ENCODE results near the gene ARHGEF11. TPM values are rescaled to one million over a fixed set of nuclear protein-coding genes. Genes with fewer than 3 reads are reported as not detected.

ARHGEF11 gene
- total RNA-seq, 1 donor from 2014 or later = 29.1 TPM

DNA sequence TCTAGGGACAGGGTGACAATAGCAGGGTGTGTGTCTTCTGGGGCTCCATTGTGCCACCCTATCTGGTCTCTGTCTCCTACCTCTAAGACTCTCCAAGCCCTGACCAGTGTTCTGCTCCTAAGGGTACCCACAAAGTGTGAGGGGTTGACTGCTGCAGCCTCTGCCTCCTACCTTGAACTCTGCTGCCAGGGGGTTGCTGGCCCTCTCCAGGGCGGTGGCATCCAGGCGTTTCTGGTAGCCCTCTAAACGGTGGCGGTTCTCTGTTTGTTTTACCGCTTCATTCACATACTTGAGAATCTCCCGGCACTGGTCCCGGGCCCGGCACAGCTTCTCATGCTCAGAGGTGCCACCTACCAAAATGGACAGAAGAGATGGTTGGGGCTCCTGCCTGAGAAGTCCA lies 100.7 kb downstream of the ARHGEF11 start:
- Histone ChIP-seq H3K4me3 (no peak overlapping the region), H3K27ac (replicated peaks) (no peak overlapping the region), H3K36me3 (peaks cover 100% of the 10 kb centered on the region), H3K27me3 (ENCODE audit: low read depth) (no peaks in the 10 kb centered on the region), H3K9me3 (replicated peaks) (no peaks in the 10 kb centered on the region), H3K4me1 (no peaks in the 10 kb centered on the region)
- TF ChIP-seq, protein P1, sequence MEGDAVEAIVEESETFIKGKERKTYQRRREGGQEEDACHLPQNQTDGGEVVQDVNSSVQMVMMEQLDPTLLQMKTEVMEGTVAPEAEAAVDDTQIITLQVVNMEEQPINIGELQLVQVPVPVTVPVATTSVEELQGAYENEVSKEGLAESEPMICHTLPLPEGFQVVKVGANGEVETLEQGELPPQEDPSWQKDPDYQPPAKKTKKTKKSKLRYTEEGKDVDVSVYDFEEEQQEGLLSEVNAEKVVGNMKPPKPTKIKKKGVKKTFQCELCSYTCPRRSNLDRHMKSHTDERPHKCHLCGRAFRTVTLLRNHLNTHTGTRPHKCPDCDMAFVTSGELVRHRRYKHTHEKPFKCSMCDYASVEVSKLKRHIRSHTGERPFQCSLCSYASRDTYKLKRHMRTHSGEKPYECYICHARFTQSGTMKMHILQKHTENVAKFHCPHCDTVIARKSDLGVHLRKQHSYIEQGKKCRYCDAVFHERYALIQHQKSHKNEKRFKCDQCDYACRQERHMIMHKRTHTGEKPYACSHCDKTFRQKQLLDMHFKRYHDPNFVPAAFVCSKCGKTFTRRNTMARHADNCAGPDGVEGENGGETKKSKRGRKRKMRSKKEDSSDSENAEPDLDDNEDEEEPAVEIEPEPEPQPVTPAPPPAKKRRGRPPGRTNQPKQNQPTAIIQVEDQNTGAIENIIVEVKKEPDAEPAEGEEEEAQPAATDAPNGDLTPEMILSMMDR (IDR thresholded peaks at IDR 0.05; ENCODE audit: borderline replicate concordance) = no peak
- intact Hi-C loops (cut with micrococcal nuclease) = no loop called here
- DNase-seq = no peak

DNA sequence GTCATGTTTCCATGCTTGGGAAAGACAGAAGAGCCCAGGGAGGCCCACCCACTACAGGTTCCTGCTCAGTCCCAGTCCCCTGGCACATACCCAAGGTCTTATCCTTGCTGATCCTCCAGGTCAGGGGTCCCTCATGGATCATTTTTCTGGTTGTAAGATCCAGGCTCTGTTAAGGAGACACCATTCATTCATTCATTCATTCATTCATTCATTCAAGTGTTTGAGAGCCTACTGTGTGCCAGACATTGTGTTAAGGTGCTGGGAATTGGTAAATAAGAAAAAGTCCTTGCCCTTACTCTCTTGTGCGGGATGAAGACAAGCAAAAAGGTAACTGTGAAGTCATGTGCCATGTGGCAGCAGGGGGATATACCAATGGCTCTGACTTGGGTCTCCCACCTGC lies 101.3 kb downstream of the ARHGEF11 start:
- Histone ChIP-seq H3K36me3 (peaks cover 100% of the 10 kb centered on the region), H3K4me1 (no peaks in the 10 kb centered on the region), H3K27me3 (ENCODE audit: low read depth) (no peaks in the 10 kb centered on the region), H3K4me3 (no peak overlapping the region), H3K9me3 (replicated peaks) (no peaks in the 10 kb centered on the region), H3K27ac (replicated peaks) (no peak overlapping the region)
- TF ChIP-seq, protein P1 (IDR thresholded peaks at IDR 0.05; ENCODE audit: borderline replicate concordance) = no peak
- intact Hi-C loops (cut with micrococcal nuclease) = no loop called here
- DNase-seq = no peak

DNA sequence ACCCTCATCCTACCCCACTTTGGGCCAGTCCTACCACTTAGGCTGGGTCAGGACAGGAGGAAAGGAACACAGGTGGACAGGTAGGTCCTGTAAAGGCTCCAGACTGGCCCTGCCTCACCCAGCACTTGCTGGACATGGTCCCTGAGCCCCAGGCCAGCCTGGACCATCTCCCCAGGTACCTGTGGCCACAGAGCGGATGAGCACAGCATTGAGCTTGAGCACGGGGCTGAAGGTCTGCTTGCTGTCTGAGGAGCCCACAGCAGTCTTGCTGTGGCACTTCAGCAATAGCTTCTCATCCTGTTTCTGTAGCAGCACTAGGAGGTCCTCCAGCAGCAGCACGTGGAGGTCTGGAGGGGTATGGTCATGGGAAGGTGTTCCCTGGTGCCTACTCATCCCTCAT lies 101.8 kb downstream of the ARHGEF11 start:
- Histone ChIP-seq H3K4me1 (no peaks in the 10 kb centered on the region), H3K27ac (replicated peaks) (no peak overlapping the region), H3K27me3 (ENCODE audit: low read depth) (no peaks in the 10 kb centered on the region), H3K4me3 (no peak overlapping the region), H3K9me3 (replicated peaks) (no peaks in the 10 kb centered on the region), H3K36me3 (peaks cover 100% of the 10 kb centered on the region)
- no peak for DNase-seq
- intact Hi-C loops (cut with micrococcal nuclease) = no loop called here
- TF ChIP-seq, protein P1 (IDR thresholded peaks at IDR 0.05; ENCODE audit: borderline replicate concordance) = no peak

DNA sequence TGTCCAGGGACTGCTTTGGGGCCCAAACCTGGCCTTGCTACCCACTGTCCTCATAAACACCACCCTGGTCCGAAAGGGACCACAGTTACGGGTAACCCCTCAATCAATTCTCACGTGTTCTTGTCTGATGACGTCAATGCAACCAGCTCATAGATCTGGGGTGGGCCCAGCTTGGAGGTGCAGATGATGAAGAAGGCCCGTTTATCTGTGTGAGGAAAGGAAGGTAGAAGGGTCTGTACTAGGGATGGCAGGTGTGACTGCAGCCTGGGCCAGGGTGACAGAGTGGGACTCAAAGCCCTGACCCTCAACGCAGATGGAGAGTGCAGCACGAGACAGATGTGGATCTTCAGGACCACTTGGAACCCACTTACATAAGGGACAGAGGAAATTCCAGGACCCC lies 103.0 kb downstream of the ARHGEF11 start:
- Histone ChIP-seq H3K4me1 (no peaks in the 10 kb centered on the region), H3K27ac (replicated peaks) (no peak overlapping the region), H3K4me3 (no peak overlapping the region), H3K36me3 (peaks cover 100% of the 10 kb centered on the region), H3K27me3 (ENCODE audit: low read depth) (no peaks in the 10 kb centered on the region), H3K9me3 (replicated peaks) (no peaks in the 10 kb centered on the region)
- intact Hi-C loops (cut with micrococcal nuclease) = no loop called here
- TF ChIP-seq, protein P1 (IDR thresholded peaks at IDR 0.05; ENCODE audit: borderline replicate concordance) = no peak
- no peak for DNase-seq

DNA sequence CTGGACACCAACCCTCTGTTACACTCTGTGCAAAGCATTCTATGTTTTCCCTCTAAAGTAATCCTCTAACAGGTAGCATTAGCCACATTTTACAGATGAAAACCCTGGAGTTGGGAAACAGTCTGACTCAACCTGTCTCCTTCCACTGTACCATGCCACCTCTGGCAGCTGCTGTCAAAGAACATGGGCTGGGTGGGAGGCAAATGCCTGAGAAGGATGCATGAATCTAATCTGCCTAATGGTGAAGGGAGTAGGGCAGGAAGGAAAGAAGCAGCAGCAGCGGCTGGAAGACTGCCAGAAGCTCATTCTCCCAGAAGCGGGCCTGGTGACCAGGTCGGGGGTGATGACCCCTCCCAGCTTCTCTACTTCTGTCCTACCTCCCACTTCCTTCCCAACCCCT lies 103.4 kb downstream of the ARHGEF11 start:
- Histone ChIP-seq H3K27ac (replicated peaks) (no peak overlapping the region), H3K9me3 (replicated peaks) (no peaks in the 10 kb centered on the region), H3K36me3 (peaks cover 100% of the 10 kb centered on the region), H3K27me3 (ENCODE audit: low read depth) (no peaks in the 10 kb centered on the region), H3K4me3 (no peak overlapping the region), H3K4me1 (no peaks in the 10 kb centered on the region)
- DNase-seq = no peak
- TF ChIP-seq, protein P1 (IDR thresholded peaks at IDR 0.05; ENCODE audit: borderline replicate concordance) = no peak
- intact Hi-C loops (cut with micrococcal nuclease) = no loop called here

DNA sequence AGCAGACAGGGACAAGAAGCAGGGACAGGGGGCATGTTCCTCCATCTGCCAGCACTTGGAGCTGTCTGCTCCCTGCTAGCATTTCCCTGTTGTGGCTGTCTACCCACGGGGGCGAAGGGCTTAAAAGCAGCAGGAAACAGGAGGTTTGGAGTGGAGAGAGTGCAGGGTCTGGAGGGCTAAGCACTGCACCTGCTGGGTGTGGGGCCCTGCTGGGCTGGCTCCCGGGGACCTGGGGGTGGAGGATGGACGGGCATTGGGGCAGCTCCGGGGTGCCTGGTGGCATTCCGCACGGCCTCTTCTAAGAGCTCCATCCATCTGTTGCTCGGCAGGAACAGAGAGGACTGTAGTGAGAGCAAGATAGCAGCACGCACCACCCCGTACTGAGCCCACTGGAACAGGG lies 103.9 kb downstream of the ARHGEF11 start:
- TF ChIP-seq, protein P1 (IDR thresholded peaks at IDR 0.05; ENCODE audit: borderline replicate concordance) = no peak
- Histone ChIP-seq H3K36me3 (peaks cover 100% of the 10 kb centered on the region), H3K9me3 (replicated peaks) (no peaks in the 10 kb centered on the region), H3K27me3 (ENCODE audit: low read depth) (no peaks in the 10 kb centered on the region), H3K4me3 (no peak overlapping the region), H3K4me1 (no peaks in the 10 kb centered on the region), H3K27ac (replicated peaks) (no peak overlapping the region)
- no peak for DNase-seq
- intact Hi-C loops (cut with micrococcal nuclease) = no loop called here
